ENCODE data around the gene TMEM106C.

DNA sequence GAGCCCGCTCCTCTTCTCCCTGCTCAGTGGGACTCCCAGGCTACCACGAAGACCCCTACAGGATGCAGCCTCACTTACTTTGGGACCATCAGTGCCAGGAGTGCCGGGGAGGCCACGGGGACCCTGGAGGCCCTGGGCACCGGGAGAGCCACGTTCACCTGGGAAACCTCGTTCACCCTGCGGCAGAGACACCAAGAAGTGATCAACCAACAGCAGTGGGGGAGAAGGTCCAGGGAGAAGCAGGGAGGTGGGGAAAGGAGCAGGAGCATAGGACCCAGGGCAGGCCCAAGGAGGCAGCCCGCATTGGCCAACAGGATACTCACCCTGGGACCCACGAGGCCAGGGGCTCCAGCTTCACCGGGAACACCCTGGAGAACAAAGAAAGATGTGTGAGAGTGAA is 19.4 kb downstream of the TMEM106C start:
- TF ChIP-seq CTCF (IDR thresholded peaks at IDR 0.05 in 2 of 3, conservative IDR thresholded peaks at IDR 0.05 in 1 of 3; ENCODE audit: control insufficient read depth in 2 of 3, extremely low read depth in 1 of 3, insufficient read depth in 1 of 3, low read depth in 3 of 3, low read length in 3 of 3), result no peak
- TF ChIP-seq CEBPB (IDR thresholded peaks at IDR 0.05; ENCODE audit: borderline replicate concordance in 1 of 2, low read depth in 2 of 2, low read length in 2 of 2), result no peak
- TF ChIP-seq SREBF2 (IDR thresholded peaks at IDR 0.05; ENCODE audit: low read length), result no peak
- no peak for TF ChIP-seq EZH2 (IDR thresholded peaks at IDR 0.05; ENCODE audit: borderline replicate concordance, control insufficient read depth, low read depth, low read length)
- TF ChIP-seq SMC3 (IDR thresholded peaks at IDR 0.05; ENCODE audit: borderline replicate concordance, low read length), result no peak
- no peak for TF ChIP-seq MXI1 (IDR thresholded peaks at IDR 0.05; ENCODE audit: low read depth, low read length)
- no peak for TF ChIP-seq YY1 (IDR thresholded peaks at IDR 0.05; ENCODE audit: low read depth, low read length)
- no peak for TF ChIP-seq E2F4 (IDR thresholded peaks at IDR 0.05; ENCODE audit: low read depth, low read length)

Data from GM12878 (cell line).